ENCODE data around the gene KRTAP10-8. TPM values are rescaled to one million over a fixed set of nuclear protein-coding genes. Genes with fewer than 3 reads are reported as not detected.
"Not testable (repeated sequence)": the region's sequence is repeated elsewhere in the genome, so short reads cannot be mapped to it uniquely, and the experiment has no call there.

The KRTAP10-8 gene
- total RNA-seq, 1 donor from 2014 or later = not detected

DNA sequence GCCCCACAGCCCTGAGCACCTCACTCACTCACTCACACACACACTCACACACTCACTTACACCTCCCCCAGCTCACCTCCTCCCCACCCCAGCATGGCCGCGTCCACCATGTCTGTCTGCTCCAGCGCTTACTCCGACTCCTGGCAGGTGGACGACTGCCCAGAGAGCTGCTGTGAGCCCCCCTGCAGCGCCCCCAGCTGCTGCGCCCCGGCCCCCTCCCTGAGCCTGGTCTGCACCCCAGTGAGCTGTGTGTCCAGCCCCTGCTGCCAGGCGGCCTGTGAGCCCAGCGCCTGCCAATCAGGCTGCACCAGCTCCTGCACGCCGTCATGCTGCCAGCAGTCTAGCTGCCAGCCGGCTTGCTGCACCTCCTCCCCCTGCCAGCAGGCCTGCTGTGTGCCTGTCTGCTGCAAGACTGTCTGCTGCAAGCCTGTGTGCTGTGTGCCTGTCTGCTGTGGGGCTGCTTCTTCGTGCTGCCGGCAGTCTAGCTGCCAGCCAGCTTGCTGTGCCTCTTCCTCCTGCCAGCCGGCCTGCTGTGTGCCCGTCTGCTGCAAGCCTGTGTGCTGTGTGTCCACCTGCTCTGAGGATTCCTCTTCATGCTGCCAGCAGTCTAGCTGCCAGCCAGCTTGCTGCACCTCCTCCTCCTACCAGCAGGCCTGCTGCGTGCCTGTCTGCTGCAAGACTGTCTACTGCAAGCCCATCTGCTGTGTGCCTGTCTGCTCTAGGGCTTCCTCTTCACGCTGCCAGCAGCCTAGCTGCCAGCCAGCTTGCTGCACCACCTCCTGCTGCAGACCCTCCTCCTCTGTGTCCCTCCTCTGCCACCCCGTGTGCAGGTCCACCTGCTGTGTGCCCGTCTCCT is 34.7 kb downstream of the KRTAP10-8 start, which contains the start of gene KRTAP10-11:
KRTAP10-11 (plus strand) TSS at position 49 of the 856 bp plus-strand sequence; CDS start at position 94, 45 bp downstream.
- not testable (repeated sequence) for DNase-seq

GRCh38 chr21:44647222-44647552 is 35.3 kb downstream of the KRTAP10-8 start:
- no peak for DNase-seq

GRCh38 chr21:44648557-44649311 is 36.9 kb downstream of the KRTAP10-8 start:
- no peak for DNase-seq

- no peak for DNase-seq
These were observed 37.7 kb downstream of the KRTAP10-8 start for GRCh38 chr21:44649521-44650100.

GRCh38 chr21:44650265-44650972 is 38.5 kb downstream of the KRTAP10-8 start:
- no peak for DNase-seq

GRCh38 chr21:44650973-44651675 is 39.2 kb downstream of the KRTAP10-8 start:
- DNase-seq = no peak

DNA sequence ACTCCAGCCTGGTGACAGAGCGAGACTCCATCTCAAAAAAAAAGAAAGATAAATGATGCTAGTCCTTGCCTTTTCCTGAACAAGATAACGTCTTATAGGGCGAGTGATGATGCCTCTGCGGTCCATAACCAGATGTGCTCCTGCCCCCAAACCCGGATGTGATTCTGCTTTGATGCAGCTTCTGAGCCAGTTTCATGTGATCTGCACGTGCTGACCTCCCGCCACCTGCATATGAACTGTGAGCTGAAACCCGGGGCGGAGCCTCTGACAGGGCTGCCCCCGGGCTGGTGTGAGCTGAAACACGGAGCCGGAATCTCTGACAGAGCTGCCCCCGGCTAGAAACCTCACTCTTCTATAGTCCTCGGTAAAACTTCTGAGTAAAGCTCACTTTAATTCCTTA is 41.2 kb downstream of the KRTAP10-8 start:
- DNase-seq = no peak

DNA sequence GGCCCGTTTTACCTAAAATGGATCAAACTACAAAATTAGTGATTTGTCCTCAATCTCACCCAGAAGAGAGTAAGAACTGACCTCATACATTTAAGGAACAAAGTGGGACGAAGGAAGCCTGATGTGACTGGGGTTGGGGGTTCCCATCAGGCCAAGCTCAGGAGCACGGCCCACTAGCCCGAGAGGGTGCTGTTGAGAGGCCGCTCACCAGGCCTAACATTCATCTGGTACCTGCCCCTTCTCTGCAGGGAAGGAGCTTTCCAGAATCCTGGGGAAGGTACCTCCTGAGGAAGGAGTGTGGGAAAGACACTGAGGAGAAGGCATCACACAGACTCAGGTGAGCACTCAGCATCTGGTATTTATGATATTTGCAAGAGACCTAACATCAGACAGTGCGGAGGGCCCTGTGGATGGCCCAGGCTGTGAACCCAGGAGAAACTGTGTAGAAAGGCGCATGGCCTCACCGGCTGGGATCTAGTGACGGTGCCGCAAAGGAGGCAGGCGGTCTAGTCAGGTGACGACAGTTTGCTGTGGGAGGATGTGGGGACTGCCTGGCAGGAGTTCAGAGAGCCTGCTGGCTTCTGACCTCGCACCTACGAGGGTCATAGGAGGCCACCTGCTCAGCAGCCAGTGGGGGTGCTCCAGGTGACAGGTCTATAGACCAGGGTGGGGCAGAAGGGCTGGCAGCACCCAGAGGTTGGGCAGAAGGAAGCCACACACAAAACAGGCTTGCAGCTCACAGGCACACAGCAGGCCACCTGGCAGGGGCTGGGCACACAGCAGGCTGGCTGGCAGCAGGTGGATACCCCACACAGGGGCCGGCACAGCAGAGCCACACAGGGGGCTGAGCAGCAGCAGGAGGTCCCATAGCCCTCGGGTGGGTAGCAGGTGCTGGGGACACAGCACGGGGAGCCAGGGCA is 42.0 kb downstream of the KRTAP10-8 start:
- no peak for DNase-seq

- no peak for DNase-seq
These were observed 42.8 kb downstream of the KRTAP10-8 start, which contains the start of gene KRTAP12-4 for GRCh38 chr21:44654576-44655175. Gene KRTAP12-4 (minus strand): TSS chr21:44654659. CDS start chr21:44654614, 45 bp downstream.

DNA sequence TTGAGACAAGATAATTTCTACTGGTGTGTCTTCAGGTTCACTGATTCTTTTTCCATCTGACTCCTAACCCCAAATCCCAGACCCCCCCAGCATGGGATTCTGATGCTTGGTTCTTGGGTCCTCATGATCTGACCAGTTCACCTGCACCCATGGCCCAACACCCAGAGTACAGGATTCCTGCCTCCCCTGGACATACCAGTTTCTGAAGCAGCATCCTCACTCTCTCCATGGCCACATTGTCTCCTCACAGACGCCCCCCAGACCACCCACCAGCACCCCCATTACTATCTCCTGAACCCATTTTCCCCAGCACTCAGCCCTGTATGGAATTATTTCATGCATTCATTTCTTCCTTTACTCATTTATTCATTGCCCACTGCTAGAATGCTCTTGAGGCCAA is 45.0 kb downstream of the KRTAP10-8 start:
- no peak for DNase-seq

GRCh38 chr21:44657635-44658540 is 46.0 kb downstream of the KRTAP10-8 start, which contains the start of gene KRTAP12-3:
Gene KRTAP12-3 (plus strand): TSS chr21:44657932. CDS start chr21:44657980, 48 bp downstream.
- no peak for DNase-seq

GRCh38 chr21:44658541-44658910 is 46.6 kb downstream of the KRTAP10-8 start:
- no peak for DNase-seq

DNA sequence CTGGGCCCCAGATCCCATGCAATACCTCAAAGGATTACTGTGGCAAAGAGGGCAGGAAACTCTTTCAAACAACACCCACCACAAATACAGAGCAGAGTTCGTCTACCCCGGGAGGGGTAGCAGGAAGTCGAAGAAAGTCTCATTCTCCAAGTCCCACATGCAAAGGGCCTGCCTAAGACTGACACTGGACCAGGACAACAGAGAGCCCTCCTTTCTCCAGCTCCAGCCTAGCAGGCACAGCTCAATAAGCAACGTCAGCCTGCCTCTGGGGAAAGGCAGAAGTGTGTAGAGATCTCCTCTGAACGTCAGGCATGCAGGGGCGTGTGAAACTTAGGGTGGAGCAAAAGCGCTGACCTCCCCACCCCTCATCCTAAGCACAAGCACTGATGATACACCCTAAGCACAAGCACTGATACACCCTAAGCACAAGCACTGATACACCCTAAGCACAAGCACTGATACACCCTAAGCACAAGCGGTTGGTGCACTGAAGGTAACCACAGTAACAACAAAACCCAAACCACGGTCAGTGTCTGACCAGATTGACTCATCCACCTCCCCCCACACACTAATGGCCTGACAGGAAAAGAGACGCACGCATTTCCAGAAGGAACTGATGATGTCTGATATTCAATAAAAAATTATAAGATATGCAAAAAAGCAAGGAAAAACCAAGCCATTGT is 47.2 kb downstream of the KRTAP10-8 start:
- no peak for DNase-seq

GRCh38 chr21:44661567-44661966 is 49.7 kb downstream of the KRTAP10-8 start:
- not testable (repeated sequence) for DNase-seq

Data from dermis blood vessel endothelial cell (primary cell).